K562 (cell line): ENCODE data around the gene LRRTM4. TPM values are rescaled to one million over a fixed set of nuclear protein-coding genes. Genes with fewer than 3 reads are reported as not detected.

Experiments used
- ATAC-seq: fragments of 200-7000 bp; cut with Tn5 transposase; 3 replicates; pipeline ENCODE4 v1.9.1; 2020; ENCODE audit warnings: moderate library complexity
- BruUV-seq: library from RNA; stranded (reverse); fragments of 400-500 nt; replicated peaks from 2 replicates; lab custom pipeline; 2021; lab: Mats Ljungman, UMichigan
- CTCF ChIA-PET: fragments of 300-600 bp; formaldehyde crosslinking; extraction: SDS; loops from one replicate; lab custom pipeline; 2021; ENCODE audit warnings: low intra/inter-chr PET ratio; lab: Yijun Ruan, JAX
- POLR2A ChIA-PET: fragments of 300-600, 350-650 bp; sonication (Branson Sonifier 250); formaldehyde crosslinking; extraction: SDS; loops from one replicate; lab custom pipeline; 2021; ENCODE audit warnings: antibody characterized with exemption, inconsistent platforms; lab: Yijun Ruan, JAX
- DNase-seq, 4 experiments: peaks; one replicate each; pipeline versions ENCODE4 v3.0.0 to v3.0.0-alpha.2; 2011 to 2018; ENCODE audit warnings: low spot score in 3 of 4, mixed read lengths in 3 of 4; ENCODE audit errors: extremely low read depth in 1 of 4
- FAIRE-seq: peaks from 2 replicates; lab custom pipeline; 2011; peaks lifted over from hg19 to GRCh38; lab: Jason Lieb, UNC
- H2AFZ ChIP-seq: 2 replicates; pipeline ENCODE4 v1.6.0; 2011; ENCODE audit warnings: low read depth, low read length, control low read depth, inconsistent platforms
- H3K27ac ChIP-seq: fragments of 200-600 bp; 3 replicates; pipeline ENCODE4 v1.8.0; 2011; ENCODE audit warnings: low read depth, mild to moderate bottlenecking, control low read depth, inconsistent platforms, low read length, moderate library complexity, mixed read lengths; ENCODE audit errors: extremely low read depth
- H3K27me3 ChIP-seq, 2 experiments: fragments of 300-600 bp in 1 of 2; 2 replicates in 1 of 2; 3 replicates in 1 of 2; pipeline versions ENCODE4 v1.6.0 to v1.8.0; 2011; ENCODE audit warnings: inconsistent platforms in 2 of 2, low read length in 2 of 2, mild to moderate bottlenecking in 1 of 2, mixed read lengths in 1 of 2, moderate library complexity in 1 of 2; ENCODE audit not compliant: control insufficient read depth in 2 of 2, insufficient read depth in 2 of 2
- H3K36me3 ChIP-seq: fragments of 300-600 bp; 3 replicates; pipeline ENCODE4 v1.8.0; 2011; ENCODE audit warnings: mild to moderate bottlenecking, low read length, inconsistent platforms; ENCODE audit not compliant: control insufficient read depth, insufficient read depth
- H3K4me1 ChIP-seq, 2 experiments: fragments of 200-600 bp in 1 of 2; replicated peaks in 1 of 2; 2 replicates in 1 of 2; 3 replicates in 1 of 2; pipeline versions ENCODE4 v1.5.1 to v1.8.0; 2011; ENCODE audit warnings: inconsistent platforms in 2 of 2, low read length in 2 of 2, mild to moderate bottlenecking in 1 of 2, mixed read lengths in 1 of 2, moderate library complexity in 1 of 2; ENCODE audit not compliant: control insufficient read depth in 2 of 2, insufficient read depth in 2 of 2
- H3K4me2 ChIP-seq: 2 replicates; pipeline ENCODE4 v1.6.1; 2011; ENCODE audit warnings: low read length, control low read depth, inconsistent platforms, mixed read lengths; ENCODE audit not compliant: insufficient read depth
- H3K4me3 ChIP-seq: fragments of 200-600 bp; sonication (generic), shearing (Covaris generic); 2 replicates; pipeline ENCODE4 v1.5.1; 2016; ENCODE audit warnings: control low read depth, inconsistent platforms
- H3K79me2 ChIP-seq: fragments of 200-600 bp; 3 replicates; pipeline ENCODE4 v1.8.0; 2011; ENCODE audit warnings: low read length, inconsistent platforms; ENCODE audit not compliant: control insufficient read depth, insufficient read depth
- H3K9ac ChIP-seq, 2 experiments: 2 replicates each; pipeline versions ENCODE4 v1.6.0 to v1.6.1; 2011; ENCODE audit warnings: low read depth in 2 of 2, low read length in 2 of 2, control low read depth in 1 of 2, inconsistent platforms in 1 of 2, mild to moderate bottlenecking in 1 of 2, mixed read lengths in 1 of 2; ENCODE audit not compliant: insufficient read depth in 1 of 2
- H3K9me1 ChIP-seq: one replicate; pipeline ENCODE4 v1.6.0; 2011; ENCODE audit warnings: inconsistent platforms, mild to moderate bottlenecking, low read length, moderate library complexity; ENCODE audit not compliant: control insufficient read depth, insufficient read depth
- H3K9me3 ChIP-seq: replicated peaks from 2 replicates; pipeline ENCODE4 v1.5.1; 2011; ENCODE audit warnings: low read depth, low read length, inconsistent platforms; ENCODE audit not compliant: control insufficient read depth, insufficient read depth
- H4K20me1 ChIP-seq: replicated peaks from 2 replicates; pipeline ENCODE4 v1.6.1; 2011; ENCODE audit warnings: low read length, inconsistent platforms, mixed read lengths; ENCODE audit not compliant: control insufficient read depth, insufficient read depth
- GABPB2 ChIP-seq: fragments of 250-450 bp; sonication (Bioruptor Pico); conservative IDR thresholded peaks from 2 replicates; pipeline ENCODE4 v1.5.1; 2021; ENCODE audit warnings: mild to moderate bottlenecking
- HMG20A ChIP-seq: fragments of 450-650 bp; formaldehyde crosslinking; conservative IDR thresholded peaks from 2 replicates; pipeline ENCODE4 v1.4.0; 2020; ENCODE audit warnings: mild to moderate bottlenecking, mixed read lengths
- MLX ChIP-seq, 2 experiments: fragments of 450-650 bp in 1 of 2; sonication (generic) in 1 of 2; formaldehyde crosslinking; conservative IDR thresholded peaks; 2 replicates each; pipeline versions ENCODE4 v1.4.0 to v1.8.1; 2020 to 2022; ENCODE audit warnings: mild to moderate bottlenecking in 1 of 2, missing genetic modification reagents in 1 of 2
- NCOA4 ChIP-seq: fragments of 450-650 bp; IDR thresholded peaks from 2 replicates; pipeline ENCODE4 v1.6.1; 2018; ENCODE audit warnings: mild to moderate bottlenecking; ENCODE audit not compliant: partially characterized antibody
- POLR2G ChIP-seq: fragments of 200-400 bp; formaldehyde crosslinking; IDR thresholded peaks from 2 replicates; pipeline ENCODE4 v1.6.1; 2017; ENCODE audit warnings: low read depth, mild to moderate bottlenecking, antibody characterized with exemption, low read length, moderate library complexity
- TAF7 ChIP-seq: fragments of 450-650 bp; IDR thresholded peaks from 2 replicates; pipeline ENCODE4 v1.6.1; 2016; ENCODE audit warnings: missing genetic modification characterization, missing compliant biosample characterization
- TCF7 ChIP-seq: sonication (generic); IDR thresholded peaks from 2 replicates; pipeline ENCODE4 v1.6.1; 2016; ENCODE audit warnings: antibody characterized with exemption, borderline replicate concordance
- ZKSCAN8 ChIP-seq: fragments of 200-800 bp; sonication (Bioruptor generic); IDR thresholded peaks from 2 replicates; pipeline ENCODE4 v1.6.1; 2016; ENCODE audit warnings: missing genetic modification characterization, missing compliant biosample characterization
- ZNF197 ChIP-seq: fragments of 200-800 bp; sonication (Bioruptor generic); IDR thresholded peaks from 2 replicates; pipeline ENCODE4 v1.6.1; 2016; ENCODE audit warnings: low read depth, missing genetic modification characterization, missing compliant biosample characterization
- ZNF507 ChIP-seq: conservative IDR thresholded peaks from 2 replicates; pipeline ENCODE4 v1.6.1; 2017; ENCODE audit warnings: missing genetic modification characterization, missing compliant biosample characterization
- WGBS: fragments of 100-300 bp; shearing (Covaris generic); methylation state at CpG from one replicate; pipeline ENCODE4 v1.1.6; 2016; ENCODE audit warnings: low coverage, mixed read lengths; ENCODE audit not compliant: insufficient coverage; ENCODE audit errors: missing lambda C conversion rate; 5-methylcytosine and 5-hydroxymethylcytosine counted together
- in situ Hi-C: fragments of 300-500 bp; cut with MboI; formaldehyde crosslinking; loops from 4 replicates; pipeline ENCODE4 v1.15.0; 2018; ENCODE audit warnings: inconsistent platforms, mixed read lengths
- intact Hi-C: fragments of 100-400 bp; cut with micrococcal nuclease; formaldehyde crosslinking; loops from 2 replicates; pipeline ENCODE4 v1.14.2; 2022
- polyA plus RNA-seq, 8 experiments: library from polyadenylated mRNA; depleted of rRNA in 4 of 8; stranded (reverse) in 5 of 8; unstranded in 3 of 8; fragments of >200 nt; fragmentation: Nextera tagmentation in 2 of 8; fragmentation: Illumina TruSeq in 1 of 8; extraction: Ambion mirVana in 2 of 8; extraction: Trizol in 1 of 8; gene quantifications; 2 replicates each; pipeline versions ENCODE4 v1.2.1 to v1.2.3, GENCODE V29; 2011 to 2014; ENCODE audit warnings: inconsistent platforms in 1 of 8, missing spikeins in 1 of 8
- total RNA-seq, 7 experiments: library from RNA; depleted of rRNA in 6 of 7; stranded (reverse); fragments of >200 nt in 6 of 7; fragmentation: Illumina TruSeq in 2 of 7; extraction: Trizol in 2 of 7; gene quantifications; 2 replicates each; pipeline versions ENCODE4 v1.2.1 to v1.2.3, GENCODE V29; 2011 to 2021; ENCODE audit warnings: low replicate concordance in 1 of 7
- TF ChIP-seq, protein P1 (sequence below): fragments of 450-650 bp; IDR thresholded peaks from 2 replicates; pipeline ENCODE4 v1.7.1; 2018; ENCODE audit warnings: mild to moderate bottlenecking, low read depth; ENCODE audit not compliant: partially characterized antibody

The LRRTM4 gene
- total and polyA plus RNA-seq, 9 of the 15 experiments (the other 6 are each of a cell fraction or from before 2014, with no cell fraction given), result 0.04 TPM; not detected in 6

- TF ChIP-seq, protein P1, sequence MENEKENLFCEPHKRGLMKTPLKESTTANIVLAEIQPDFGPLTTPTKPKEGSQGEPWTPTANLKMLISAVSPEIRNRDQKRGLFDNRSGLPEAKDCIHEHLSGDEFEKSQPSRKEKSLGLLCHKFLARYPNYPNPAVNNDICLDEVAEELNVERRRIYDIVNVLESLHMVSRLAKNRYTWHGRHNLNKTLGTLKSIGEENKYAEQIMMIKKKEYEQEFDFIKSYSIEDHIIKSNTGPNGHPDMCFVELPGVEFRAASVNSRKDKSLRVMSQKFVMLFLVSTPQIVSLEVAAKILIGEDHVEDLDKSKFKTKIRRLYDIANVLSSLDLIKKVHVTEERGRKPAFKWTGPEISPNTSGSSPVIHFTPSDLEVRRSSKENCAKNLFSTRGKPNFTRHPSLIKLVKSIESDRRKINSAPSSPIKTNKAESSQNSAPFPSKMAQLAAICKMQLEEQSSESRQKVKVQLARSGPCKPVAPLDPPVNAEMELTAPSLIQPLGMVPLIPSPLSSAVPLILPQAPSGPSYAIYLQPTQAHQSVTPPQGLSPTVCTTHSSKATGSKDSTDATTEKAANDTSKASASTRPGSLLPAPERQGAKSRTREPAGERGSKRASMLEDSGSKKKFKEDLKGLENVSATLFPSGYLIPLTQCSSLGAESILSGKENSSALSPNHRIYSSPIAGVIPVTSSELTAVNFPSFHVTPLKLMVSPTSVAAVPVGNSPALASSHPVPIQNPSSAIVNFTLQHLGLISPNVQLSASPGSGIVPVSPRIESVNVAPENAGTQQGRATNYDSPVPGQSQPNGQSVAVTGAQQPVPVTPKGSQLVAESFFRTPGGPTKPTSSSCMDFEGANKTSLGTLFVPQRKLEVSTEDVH, result no peak
- TF ChIP-seq HMG20A (CRISPR knock-in tag) (no peak), POLR2G (no peak), ZKSCAN8 (CRISPR knock-in tag) (no peak), NCOA4 (no peak), MLX (CRISPR knock-in tag; conservative IDR thresholded peaks at IDR 0.05) (no peak)
Observed at GRCh38 chr2:76895469-76895868, 626.7 kb downstream of the LRRTM4 start (continued).

DNA sequence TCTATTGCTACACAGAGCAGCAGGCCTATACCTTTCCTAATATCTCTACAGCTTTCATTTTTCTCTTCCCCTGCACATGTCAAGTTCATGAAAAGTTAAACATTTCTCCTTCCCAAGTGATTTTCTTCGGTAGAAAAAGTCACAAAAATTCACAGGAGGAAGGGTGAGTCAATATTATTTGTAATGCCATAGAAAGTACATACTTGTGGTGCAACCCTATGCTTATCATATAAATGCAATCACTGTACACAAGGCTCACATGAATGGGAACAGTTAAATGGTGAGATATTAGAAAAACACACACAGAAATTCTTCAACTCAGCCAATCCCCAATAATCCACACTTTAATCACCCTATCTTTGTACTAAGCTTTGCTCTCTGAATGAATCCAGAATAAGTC is 651.6 kb downstream of the LRRTM4 start:
- Histone ChIP-seq H4K20me1 (no peaks in the 10 kb centered on the region), H2AFZ (no peak overlapping the region), H3K27me3 (no peaks in the 10 kb centered on the region), H3K4me3 (no peak overlapping the region), H3K36me3 (no peaks in the 10 kb centered on the region), H3K9ac (no peak overlapping the region), H3K9me1 (no peaks in the 10 kb centered on the region), H3K4me2 (no peak overlapping the region), H3K4me1 (no peaks in the 10 kb centered on the region), H3K9me3 (no peaks in the 10 kb centered on the region), H3K79me2 (no peaks in the 10 kb centered on the region), H3K27ac (no peak overlapping the region)
- intact Hi-C loops, result no loop called here
- DNase-seq (no peak), FAIRE-seq (no peak), ATAC-seq (no peak)
- CTCF ChIA-PET, result no interaction called here
- BruUV-seq, result no TSS peak
- 0% methylated on average over 1 of the region's 1 CpG for WGBS
- POLR2A ChIA-PET, result no interaction called here
- in situ Hi-C loops, result no loop called here
- TF ChIP-seq GABPB2 (CRISPR knock-in tag), result no peak
- no peak for TF ChIP-seq TCF7
- no peak for TF ChIP-seq ZNF197 (CRISPR knock-in tag)
- no peak for TF ChIP-seq TAF7
- TF ChIP-seq ZNF507 (tag), result no peak
